HUES6 (cell line): ENCODE results near the gene MYL12B.

ENCODE experiments used
- H3K27ac ChIP-seq: 2 replicates; pipeline ENCODE4 v1.7.0; 2013; ENCODE audit warnings: low read depth, mild to moderate bottlenecking, low read length, inconsistent platforms
- H3K27me3 ChIP-seq: 2 replicates; pipeline ENCODE4 v1.6.1; 2013; ENCODE audit warnings: low read length; ENCODE audit not compliant: control insufficient read depth, insufficient read depth
- H3K36me3 ChIP-seq: 2 replicates; pipeline ENCODE4 v1.6.1; 2013; ENCODE audit warnings: low read length; ENCODE audit not compliant: control insufficient read depth, insufficient read depth
- H3K4me1 ChIP-seq: 2 replicates; pipeline ENCODE4 v1.6.1; 2013; ENCODE audit warnings: low read length; ENCODE audit not compliant: control insufficient read depth, insufficient read depth
- H3K4me3 ChIP-seq: 2 replicates; pipeline ENCODE4 v1.5.1; 2013; ENCODE audit warnings: low read depth, low read length
- H3K9ac ChIP-seq: one replicate; pipeline ENCODE4 v1.6.1; 2013; ENCODE audit warnings: mild to moderate bottlenecking, low read length
- H3K9me3 ChIP-seq: 2 replicates; pipeline ENCODE4 v1.6.1; 2013; ENCODE audit warnings: low read depth, low read length; ENCODE audit not compliant: control insufficient read depth, insufficient read depth

MYL12B gene

DNA sequence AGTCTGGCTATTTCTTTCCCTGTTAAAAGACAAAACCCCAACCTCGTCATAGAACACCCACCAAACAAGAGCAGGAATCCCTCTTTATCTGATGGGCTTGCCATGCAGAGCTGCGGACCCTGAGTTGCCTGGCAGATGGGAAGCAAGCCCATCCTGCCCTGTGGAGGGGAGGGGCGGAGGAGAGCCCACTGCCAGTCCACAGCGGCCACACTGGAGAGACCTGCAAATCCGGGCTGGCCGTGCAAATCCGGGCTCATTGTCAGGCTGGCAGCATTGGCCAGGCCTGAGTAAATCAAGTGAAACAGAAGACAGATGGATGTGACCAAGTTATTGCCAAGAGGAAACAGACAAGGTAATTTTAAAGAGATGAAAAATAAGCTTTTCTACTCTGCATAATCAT, 22.0 kb downstream of the MYL12B start:
- Histone ChIP-seq H3K4me3 (no peak overlapping the region), H3K27me3 (no peaks in the 10 kb centered on the region), H3K9ac (no peak overlapping the region), H3K36me3 (no peaks in the 10 kb centered on the region), H3K4me1 (peaks cover 23% of the 10 kb centered on the region), H3K27ac (no peak overlapping the region), H3K9me3 (peaks cover 4% of the 10 kb centered on the region)

DNA sequence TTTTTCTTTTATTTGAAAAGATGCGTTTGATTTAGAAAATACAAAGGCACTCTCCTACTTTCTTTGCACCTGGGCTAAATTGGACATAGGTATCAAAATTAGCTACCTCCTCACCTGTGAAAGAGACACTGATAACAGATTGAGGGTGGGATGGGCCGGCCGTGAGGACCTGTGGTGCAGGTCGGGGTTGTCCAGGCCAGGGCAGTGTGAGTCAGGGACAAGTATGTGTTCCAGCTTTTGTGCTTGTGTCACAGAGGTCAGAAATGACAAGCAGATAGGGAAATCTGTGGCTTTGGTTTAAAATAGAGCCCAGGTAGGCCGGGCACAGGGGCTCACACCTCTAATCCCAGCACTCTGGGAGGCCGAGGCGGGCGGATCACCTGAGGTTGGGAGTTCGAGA, 22.6 kb downstream of the MYL12B start:
- Histone ChIP-seq H3K9me3 (peaks cover 8% of the 10 kb centered on the region), H3K27ac (no peak overlapping the region), H3K9ac (no peak overlapping the region), H3K36me3 (no peaks in the 10 kb centered on the region), H3K4me1 (peaks cover 18% of the 10 kb centered on the region), H3K27me3 (no peaks in the 10 kb centered on the region), H3K4me3 (no peak overlapping the region)

DNA sequence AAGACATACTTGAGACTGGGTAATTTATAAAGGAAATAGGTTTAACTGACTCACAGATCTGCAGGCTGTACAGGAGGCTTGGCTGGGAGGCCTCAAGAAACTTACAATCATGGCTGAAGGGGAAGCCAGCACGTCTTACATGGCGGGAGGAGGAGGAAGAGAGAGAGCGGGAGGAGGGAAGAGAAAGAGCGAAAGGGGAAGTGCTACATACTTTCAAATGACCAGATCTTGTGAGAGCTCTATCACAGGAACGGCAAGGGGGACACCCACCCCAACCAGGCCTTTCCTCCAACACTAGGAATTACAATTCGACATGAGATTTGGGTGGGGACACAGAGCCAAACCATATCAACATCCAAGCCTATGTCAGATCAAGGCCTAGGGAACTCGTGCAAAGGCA, 24.2 kb downstream of the MYL12B start:
- Histone ChIP-seq H3K9me3 (peaks cover 17% of the 10 kb centered on the region), H3K27me3 (no peaks in the 10 kb centered on the region)

DNA sequence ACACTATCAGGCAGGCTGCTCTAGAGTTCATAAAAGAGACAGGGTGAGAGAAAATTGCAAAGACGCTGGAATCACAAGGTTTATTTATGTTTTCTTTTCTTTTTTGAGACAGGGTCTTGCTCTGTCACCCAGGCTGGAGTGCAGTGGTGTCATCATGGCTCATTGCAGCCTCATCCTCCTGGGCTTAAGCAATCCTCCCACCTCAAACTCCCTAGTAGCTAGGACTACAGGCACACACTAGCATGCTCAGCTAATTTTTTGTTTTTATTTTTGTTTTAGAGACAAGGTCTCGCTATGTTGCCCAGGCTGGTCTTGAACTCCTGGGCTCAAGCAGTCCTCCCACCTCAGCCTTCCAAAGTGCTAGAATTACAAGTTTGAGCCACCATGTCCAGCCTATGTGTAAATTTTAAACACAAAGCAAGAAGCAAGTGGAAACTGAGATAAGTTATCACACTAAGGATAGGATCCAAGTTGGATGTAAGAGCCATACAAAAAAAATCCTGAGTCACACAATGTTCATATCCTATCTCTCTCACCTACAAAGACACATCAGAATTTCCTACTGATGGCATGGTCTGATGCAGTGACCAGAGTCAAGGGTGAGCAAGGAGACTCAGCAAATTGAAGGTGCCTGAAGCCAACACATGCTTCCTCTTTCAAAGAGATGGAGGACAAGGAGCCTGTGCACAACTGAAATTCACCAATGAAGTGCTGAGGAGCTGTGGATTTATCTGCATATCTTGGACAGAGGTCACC, 31.4 kb downstream of the MYL12B start:
- Histone ChIP-seq H3K4me3 (no peak overlapping the region), H3K27ac (no peak overlapping the region), H3K9me3 (peaks cover 37% of the 10 kb centered on the region), H3K9ac (no peak overlapping the region), H3K27me3 (no peaks in the 10 kb centered on the region), H3K36me3 (peaks cover 14% of the 10 kb centered on the region), H3K4me1 (peaks cover 7% of the 10 kb centered on the region; the same call in 1 of the 2 replicates)

More for the DNA sequence above, 24.2 kb downstream of the MYL12B start:
- no peak overlapping the region for H3K4me3 ChIP-seq
- H3K4me1 ChIP-seq: peaks cover 16% of the 10 kb centered on the region
- no peak overlapping the region for H3K9ac ChIP-seq
- H3K36me3 ChIP-seq: no peaks in the 10 kb centered on the region
- H3K27ac ChIP-seq: no peak overlapping the region

DNA sequence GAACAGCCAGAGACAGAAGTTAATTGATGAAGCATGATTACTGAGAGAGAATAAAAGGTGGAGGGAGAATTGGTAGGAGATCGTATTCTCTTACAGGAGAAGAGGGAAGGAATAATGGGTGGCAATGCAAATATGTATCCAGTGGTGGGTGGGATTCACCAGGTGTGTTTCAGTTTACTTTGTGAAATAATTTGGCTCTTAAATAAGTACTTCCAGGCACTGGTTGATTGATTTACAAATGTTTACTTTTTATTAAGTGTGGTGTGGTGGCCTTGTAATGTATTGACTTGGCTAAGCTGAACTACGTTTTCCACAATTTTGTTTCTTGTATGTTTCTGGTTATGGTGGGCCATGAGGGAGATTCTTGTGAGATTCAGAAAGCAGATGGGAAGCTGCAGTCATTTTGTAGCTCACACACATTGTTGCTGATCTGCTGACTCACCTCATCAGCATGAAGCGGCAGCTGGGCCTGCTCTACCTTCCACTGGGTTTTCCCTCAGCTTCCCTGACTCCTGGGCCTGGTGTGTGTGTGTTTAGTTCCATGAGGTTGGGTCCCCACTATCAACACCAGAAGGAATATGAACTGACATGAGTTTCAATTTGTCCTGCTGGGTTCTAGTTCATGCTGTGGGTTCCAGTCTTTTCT, 32.6 kb downstream of the MYL12B start:
- Histone ChIP-seq H3K36me3 (peaks cover 14% of the 10 kb centered on the region), H3K27ac (peak overlapping the region; percentile 41; the same call in 1 of the 2 replicates), H3K9ac (no peak overlapping the region), H3K4me3 (no peak overlapping the region), H3K4me1 (peaks cover 7% of the 10 kb centered on the region; the same call in 1 of the 2 replicates), H3K27me3 (no peaks in the 10 kb centered on the region), H3K9me3 (peaks cover 33% of the 10 kb centered on the region)

DNA sequence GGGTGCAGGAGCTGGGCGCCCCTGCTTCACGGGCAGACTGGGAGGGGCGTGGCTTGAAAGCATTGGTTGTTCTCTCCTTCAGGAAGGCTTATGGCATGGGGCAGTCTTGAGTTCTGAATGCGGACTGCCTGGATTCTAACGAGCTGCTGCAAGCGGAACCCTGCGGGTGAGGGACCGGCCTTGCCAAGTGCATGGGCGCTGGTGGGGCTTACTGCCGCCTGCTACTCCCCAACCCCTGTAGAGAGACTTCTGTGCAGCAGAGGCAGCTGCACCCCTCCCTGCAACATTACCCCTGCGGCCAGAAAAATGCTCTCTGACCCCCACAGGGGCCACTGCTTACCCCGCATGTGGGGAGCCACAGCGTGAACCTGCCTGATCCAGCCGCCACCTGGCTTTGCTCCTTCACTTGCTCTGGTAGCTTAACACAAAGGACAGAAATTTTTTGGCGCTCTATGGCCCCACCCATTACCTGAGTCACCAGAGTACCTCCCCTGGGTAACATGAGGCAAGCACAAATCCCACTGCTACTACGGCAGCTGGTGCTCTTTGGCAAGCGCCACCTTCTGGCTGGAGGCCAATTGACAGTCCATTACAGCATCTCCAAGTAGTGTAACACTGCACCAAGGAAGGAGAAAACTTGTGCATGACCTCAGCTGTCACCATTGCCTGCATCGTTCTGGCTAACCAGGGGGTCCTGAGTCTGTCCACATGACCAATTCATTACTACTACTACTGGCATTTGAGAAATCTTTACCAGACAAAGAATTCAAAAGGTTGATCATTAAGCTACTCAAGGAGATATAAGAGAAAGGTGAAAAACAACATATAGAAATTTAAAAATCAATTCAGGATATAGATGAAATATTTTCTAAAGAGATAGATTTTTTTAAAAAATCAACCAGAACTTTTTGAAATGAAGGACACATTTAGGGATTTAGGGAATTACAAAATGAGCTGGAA, 35.4 kb downstream of the MYL12B start:
- H3K27ac ChIP-seq: peak overlapping the region; percentile 82
- peaks cover 7% of the 10 kb centered on the region; the same call in 1 of the 2 replicates for H3K4me1 ChIP-seq
- peaks cover 14% of the 10 kb centered on the region for H3K36me3 ChIP-seq
- H3K9ac ChIP-seq: peak overlapping the region; percentile 91
- H3K4me3 ChIP-seq: peak overlapping the region; percentile 74
- peaks cover 22% of the 10 kb centered on the region for H3K9me3 ChIP-seq
- H3K27me3 ChIP-seq: no peaks in the 10 kb centered on the region

DNA sequence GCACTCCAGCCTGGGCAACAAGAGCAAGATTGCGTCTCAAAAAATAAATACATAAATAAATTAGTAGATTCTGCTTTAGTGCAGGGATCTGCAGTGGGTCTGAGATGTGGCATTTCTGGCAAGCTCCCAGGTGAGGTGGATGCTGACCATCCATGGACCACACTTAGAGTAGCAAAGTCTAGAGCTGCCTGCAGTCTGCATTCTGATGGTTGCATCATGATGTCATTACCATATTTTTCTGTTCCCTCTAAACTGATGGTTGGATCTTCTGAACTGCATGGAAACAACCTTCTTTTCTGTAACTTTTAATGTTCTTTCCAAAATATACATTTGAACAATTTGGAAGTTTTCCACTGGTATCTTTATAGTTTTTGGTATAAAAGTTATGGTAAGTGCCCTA, 42.9 kb downstream of the MYL12B start:
- H3K4me1 ChIP-seq: no peaks in the 10 kb centered on the region
- no peak overlapping the region for H3K9ac ChIP-seq
- H3K27me3 ChIP-seq: no peaks in the 10 kb centered on the region
- no peak overlapping the region for H3K27ac ChIP-seq
- no peak overlapping the region for H3K4me3 ChIP-seq
- H3K9me3 ChIP-seq: no peaks in the 10 kb centered on the region
- H3K36me3 ChIP-seq: no peaks in the 10 kb centered on the region

DNA sequence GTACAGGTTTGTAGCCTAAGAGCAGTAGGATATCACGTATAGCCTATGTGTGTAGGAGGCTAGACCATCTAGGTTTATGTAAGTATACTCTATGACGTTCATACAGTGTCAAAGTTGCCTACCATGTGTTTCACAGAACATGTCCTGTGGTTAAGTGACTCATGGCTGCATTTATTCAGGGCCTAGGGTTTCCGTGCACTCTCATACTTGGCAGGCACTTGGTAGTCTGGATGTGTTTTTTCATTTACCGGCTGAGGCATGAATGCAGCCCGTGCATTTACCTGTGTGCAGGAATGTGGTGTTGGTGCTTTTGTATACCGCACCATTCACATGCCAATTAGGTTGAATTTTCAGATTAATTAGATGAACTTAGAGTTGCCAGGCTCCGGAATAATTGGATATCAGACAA, 43.4 kb downstream of the MYL12B start:
- H3K9ac ChIP-seq: no peak overlapping the region
- no peaks in the 10 kb centered on the region for H3K36me3 ChIP-seq

DNA sequence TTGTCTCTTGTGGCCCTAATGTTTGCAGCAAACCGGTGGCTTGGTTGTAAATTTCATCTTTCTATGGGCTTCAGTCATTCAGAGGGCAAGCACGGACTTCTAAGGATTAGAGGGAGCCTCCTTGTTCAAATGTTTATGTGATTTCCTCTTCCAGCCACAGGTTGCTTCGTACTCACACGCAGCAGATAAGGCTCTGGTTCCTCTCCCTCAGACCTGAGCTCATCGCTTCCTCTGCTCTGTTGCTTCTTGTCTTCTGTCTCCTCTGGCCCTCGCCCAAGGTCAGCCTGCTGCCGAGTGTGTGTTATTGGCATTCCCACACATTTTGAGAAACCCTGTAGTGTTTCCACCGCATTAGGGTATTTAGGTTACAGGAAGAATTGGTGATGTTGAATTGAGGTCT, 44.0 kb downstream of the MYL12B start:
- Histone ChIP-seq H3K4me1 (no peaks in the 10 kb centered on the region), H3K9ac (no peak overlapping the region), H3K9me3 (no peaks in the 10 kb centered on the region), H3K27ac (no peak overlapping the region), H3K4me3 (no peak overlapping the region), H3K27me3 (no peaks in the 10 kb centered on the region), H3K36me3 (no peaks in the 10 kb centered on the region)

More for the DNA sequence above, 43.4 kb downstream of the MYL12B start:
- H3K4me3 ChIP-seq: no peak overlapping the region
- H3K9me3 ChIP-seq: no peaks in the 10 kb centered on the region
- H3K27ac ChIP-seq: no peak overlapping the region
- no peaks in the 10 kb centered on the region for H3K4me1 ChIP-seq
- H3K27me3 ChIP-seq: no peaks in the 10 kb centered on the region

DNA sequence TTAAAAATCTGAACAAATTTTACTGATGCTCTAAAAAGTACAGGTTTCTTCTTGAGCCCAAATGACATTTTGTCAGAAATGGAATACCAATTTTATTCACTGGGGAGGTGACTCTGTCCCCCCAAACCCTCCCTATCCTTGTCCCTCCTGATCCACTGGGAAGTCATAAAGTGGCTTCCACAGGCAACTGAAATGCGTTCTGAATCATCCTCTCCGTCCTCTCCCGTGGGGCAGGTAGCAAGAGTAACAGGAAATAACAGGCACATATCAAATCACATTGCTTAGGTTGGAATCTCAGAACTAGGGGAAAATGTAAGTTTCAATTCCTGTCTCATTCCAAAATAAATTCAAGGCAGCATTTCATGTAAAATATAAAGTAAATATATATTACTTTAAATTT, 44.5 kb downstream of the MYL12B start:
- H3K9ac ChIP-seq: no peak overlapping the region

More for the DNA sequence above, 44.5 kb downstream of the MYL12B start:
- no peaks in the 10 kb centered on the region for H3K9me3 ChIP-seq
- H3K36me3 ChIP-seq: no peaks in the 10 kb centered on the region
- no peak overlapping the region for H3K4me3 ChIP-seq
- no peak overlapping the region for H3K27ac ChIP-seq
- H3K4me1 ChIP-seq: no peaks in the 10 kb centered on the region
- no peaks in the 10 kb centered on the region for H3K27me3 ChIP-seq
